Esophagus muscularis mucosa (tissue), 4 donors: Measurements from ENCODE around the gene NBEAL2.

ENCODE experiments used
- EP300 ChIP-seq: sonication (generic); formaldehyde crosslinking; IDR thresholded peaks from one replicate; pipeline ENCODE4 v1.6.1; 2017; ENCODE audit warnings: antibody characterized with exemption
- POLR2A ChIP-seq: fragments of 450-650 bp; IDR thresholded peaks from one replicate; pipeline ENCODE4 v1.6.1; 2017; ENCODE audit warnings: antibody characterized with exemption, moderate library complexity, mild to moderate bottlenecking, low read depth
- POLR2AphosphoS5 ChIP-seq, 2 donors: sonication (generic); formaldehyde crosslinking; IDR thresholded peaks; one replicate each; pipeline ENCODE4 v1.6.1; 2017; ENCODE audit warnings: antibody characterized with exemption in 2 of 2
- TF ChIP-seq, protein P1 (sequence below), 3 experiments: fragments of 200-600 bp in 2 of 3; fragments of 450-650 bp in 1 of 3; sonication (generic) in 2 of 3; IDR thresholded peaks; one replicate each; pipeline ENCODE4 v1.5.1; 2017 to 2019; ENCODE audit warnings: antibody characterized with exemption in 3 of 3, mild to moderate bottlenecking in 2 of 3, moderate library complexity in 1 of 3

DNA sequence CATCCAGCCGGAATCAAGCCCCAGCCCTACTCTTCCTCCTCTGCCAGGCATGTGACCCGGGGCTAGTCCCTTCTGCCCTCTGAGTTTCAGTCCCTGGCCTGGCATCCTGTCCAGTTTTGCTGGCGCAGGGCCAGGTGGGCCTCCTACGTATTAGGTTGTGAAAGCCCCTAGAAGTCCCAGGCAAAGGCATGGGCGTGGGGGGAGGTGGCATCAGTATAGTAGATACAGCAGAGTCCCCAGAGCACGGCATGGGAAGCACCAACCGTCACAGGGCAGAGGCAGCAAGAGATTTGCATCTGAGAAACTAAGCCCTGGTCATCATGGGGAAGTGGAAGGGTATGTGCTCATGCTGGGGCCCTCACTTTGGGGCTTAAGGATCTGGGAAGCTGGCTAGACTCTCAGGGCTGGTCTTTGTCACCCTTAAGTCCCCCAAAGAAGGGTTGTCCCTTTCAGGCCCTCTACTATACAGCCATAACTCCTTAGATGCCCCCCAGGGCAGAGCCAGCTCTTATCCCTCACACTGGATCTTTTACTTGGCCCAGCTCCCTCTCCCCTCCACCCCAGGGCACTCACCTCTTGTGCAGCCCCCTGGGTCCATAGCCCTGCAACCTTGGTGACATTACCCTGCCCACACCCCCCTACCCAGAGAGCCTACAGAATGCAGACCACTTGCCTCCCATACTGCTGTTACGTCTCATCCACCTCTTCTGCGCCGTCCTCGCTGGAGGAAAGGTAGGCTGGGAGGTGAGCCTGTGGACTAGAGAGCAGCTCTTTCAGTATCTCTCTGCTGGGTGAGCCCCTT is 11.3 kb downstream of the NBEAL2 start:
- TF ChIP-seq, protein P1, sequence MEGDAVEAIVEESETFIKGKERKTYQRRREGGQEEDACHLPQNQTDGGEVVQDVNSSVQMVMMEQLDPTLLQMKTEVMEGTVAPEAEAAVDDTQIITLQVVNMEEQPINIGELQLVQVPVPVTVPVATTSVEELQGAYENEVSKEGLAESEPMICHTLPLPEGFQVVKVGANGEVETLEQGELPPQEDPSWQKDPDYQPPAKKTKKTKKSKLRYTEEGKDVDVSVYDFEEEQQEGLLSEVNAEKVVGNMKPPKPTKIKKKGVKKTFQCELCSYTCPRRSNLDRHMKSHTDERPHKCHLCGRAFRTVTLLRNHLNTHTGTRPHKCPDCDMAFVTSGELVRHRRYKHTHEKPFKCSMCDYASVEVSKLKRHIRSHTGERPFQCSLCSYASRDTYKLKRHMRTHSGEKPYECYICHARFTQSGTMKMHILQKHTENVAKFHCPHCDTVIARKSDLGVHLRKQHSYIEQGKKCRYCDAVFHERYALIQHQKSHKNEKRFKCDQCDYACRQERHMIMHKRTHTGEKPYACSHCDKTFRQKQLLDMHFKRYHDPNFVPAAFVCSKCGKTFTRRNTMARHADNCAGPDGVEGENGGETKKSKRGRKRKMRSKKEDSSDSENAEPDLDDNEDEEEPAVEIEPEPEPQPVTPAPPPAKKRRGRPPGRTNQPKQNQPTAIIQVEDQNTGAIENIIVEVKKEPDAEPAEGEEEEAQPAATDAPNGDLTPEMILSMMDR (IDR thresholded peaks at IDR 0.05) = no peak
- TF ChIP-seq POLR2A (no peak), POLR2AphosphoS5 (IDR thresholded peaks at IDR 0.05) (no peak), EP300 (no peak)
